ENCODE measurements around the gene PACSIN3. TPM values are rescaled to one million over a fixed set of nuclear protein-coding genes. Genes with fewer than 3 reads are reported as not detected.

PACSIN3 gene
- total and polyA plus RNA-seq, 2 of the 13 experiments (the other 11 are each of a cell fraction or from before 2014, with no cell fraction given): 47.9 to 93.3 TPM

DNA sequence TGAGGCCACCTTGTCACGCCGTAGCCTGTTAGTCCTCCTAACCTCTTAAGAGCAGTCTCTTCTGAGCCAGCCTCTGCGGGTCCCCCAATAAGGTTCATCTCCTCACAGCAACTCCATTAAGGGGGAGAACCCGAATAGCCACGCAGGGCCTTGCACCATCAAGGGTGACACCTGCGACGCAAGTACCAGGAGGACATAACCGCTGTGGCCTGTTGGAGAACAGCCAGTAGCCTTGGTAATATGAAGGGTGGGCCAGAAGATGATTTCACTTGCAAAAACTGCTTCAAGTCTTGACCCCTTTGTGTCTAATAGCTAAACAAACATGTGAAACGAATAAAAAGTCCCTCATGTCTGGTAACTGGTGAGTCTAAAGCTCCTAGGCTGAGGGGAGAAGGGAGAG, 24.3 kb downstream of the PACSIN3 start:
- Histone ChIP-seq H3K27ac (ENCODE audit: extremely low read length, insufficient read depth, low read length) (no peak overlapping the region), H2AFZ (ENCODE audit: low read length) (no peak overlapping the region), H3K79me2 (ENCODE audit: insufficient read depth, low read length) (no peaks in the 10 kb centered on the region), H3K4me1 (ENCODE audit: insufficient read depth, low read length) (peaks cover 21% of the 10 kb centered on the region), H3K4me3 (replicated peaks in 1 of 3; ENCODE audit: insufficient read depth in 1 of 3, low read depth in 2 of 3, low read length in 3 of 3) (no peak overlapping the region), H4K20me1 (ENCODE audit: insufficient read depth, low read length) (peaks cover 10% of the 10 kb centered on the region; the same call in 1 of the 2 replicates), H3K9me3 (ENCODE audit: low read length) (no peaks in the 10 kb centered on the region), H3K27me3 (ENCODE audit: control insufficient read depth in 1 of 2, insufficient read depth in 2 of 2, low read length in 2 of 2) (no peaks in the 10 kb centered on the region), H3K4me2 (ENCODE audit: low read depth, low read length) (peak overlapping the region; percentile 14; the same call in 1 of the 2 replicates), H3K36me3 (replicated peaks in 1 of 2; ENCODE audit: control insufficient read depth in 1 of 2, insufficient read depth in 2 of 2, low read length in 2 of 2) (peaks cover 19 to 27% of the 10 kb centered on the region in 2 experiments; a peak in 4 of 5 replicates), H3K9ac (ENCODE audit: insufficient read depth, low read depth, low read length) (no peak overlapping the region)
- ATAC-seq (no peak), FAIRE-seq (no peak), DNase-seq (ENCODE audit: low spot score) (no peak)
- intact Hi-C loops (cut with micrococcal nuclease; ENCODE audit: unreplicated experiment): loop anchor here (1.0 kb wide), 1 partner anchor 273 kb away; no protein-coding TSS in a partner anchor
- 0 out of 2 replicates have a peak, but pooled peaks have one; percentile 26 for TF ChIP-seq ZNF383 (CRISPR knock-in tag; IDR thresholded peaks at IDR 0.05; ENCODE audit: borderline replicate concordance)
- peak; percentile 35; the same call in 1 of the 2 replicates for TF ChIP-seq ZNF577 (CRISPR knock-in tag; IDR thresholded peaks at IDR 0.05; ENCODE audit: borderline replicate concordance, low read depth)
- 0 out of 2 replicates have a peak, but pooled peaks have one; percentile 14 for TF ChIP-seq ZFY (CRISPR knock-in tag; IDR thresholded peaks at IDR 0.05)
- peak; percentile 59; the same call in 1 of the 2 replicates for TF ChIP-seq ZNF230 (CRISPR knock-in tag; IDR thresholded peaks at IDR 0.05)
- TF ChIP-seq NR2C2 (CRISPR knock-in tag; IDR thresholded peaks at IDR 0.05; ENCODE audit: borderline replicate concordance): 0 out of 2 replicates have a peak, but pooled peaks have one; percentile 18
- no peak for TF ChIP-seq CENPX (CRISPR knock-in tag; IDR thresholded peaks at IDR 0.05)
- 0 out of 2 replicates have a peak, but pooled peaks have one; percentile 31 for TF ChIP-seq CAMTA2 (CRISPR knock-in tag; IDR thresholded peaks at IDR 0.05; ENCODE audit: borderline replicate concordance)
- TF ChIP-seq ZNF83 (CRISPR knock-in tag; IDR thresholded peaks at IDR 0.05; ENCODE audit: borderline replicate concordance): no peak
- 0 out of 2 replicates have a peak, but pooled peaks have one; percentile 13 for TF ChIP-seq ZNF775 (CRISPR knock-in tag; IDR thresholded peaks at IDR 0.05; ENCODE audit: borderline replicate concordance)
- TF ChIP-seq, protein P1, sequence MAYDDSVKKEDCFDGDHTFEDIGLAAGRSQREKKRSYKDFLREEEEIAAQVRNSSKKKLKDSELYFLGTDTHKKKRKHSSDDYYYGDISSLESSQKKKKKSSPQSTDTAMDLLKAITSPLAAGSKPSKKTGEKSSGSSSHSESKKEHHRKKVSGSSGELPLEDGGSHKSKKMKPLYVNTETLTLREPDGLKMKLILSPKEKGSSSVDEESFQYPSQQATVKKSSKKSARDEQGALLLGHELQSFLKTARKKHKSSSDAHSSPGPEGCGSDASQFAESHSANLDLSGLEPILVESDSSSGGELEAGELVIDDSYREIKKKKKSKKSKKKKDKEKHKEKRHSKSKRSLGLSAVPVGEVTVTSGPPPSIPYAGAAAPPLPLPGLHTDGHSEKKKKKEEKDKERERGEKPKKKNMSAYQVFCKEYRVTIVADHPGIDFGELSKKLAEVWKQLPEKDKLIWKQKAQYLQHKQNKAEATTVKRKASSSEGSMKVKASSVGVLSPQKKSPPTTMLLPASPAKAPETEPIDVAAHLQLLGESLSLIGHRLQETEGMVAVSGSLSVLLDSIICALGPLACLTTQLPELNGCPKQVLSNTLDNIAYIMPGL (CRISPR knock-in tag; IDR thresholded peaks at IDR 0.05; ENCODE audit: borderline replicate concordance in 1 of 2, low read depth in 1 of 2): peak in 1 of 2 experiments; percentile 4; a peak in 1 of 4 replicates
- TF ChIP-seq ZNF205 (CRISPR knock-in tag; IDR thresholded peaks at IDR 0.05): no peak
- 0 out of 2 replicates have a peak, but pooled peaks have one; percentile 11 for TF ChIP-seq ZFP90 (CRISPR knock-in tag; IDR thresholded peaks at IDR 0.05; ENCODE audit: borderline replicate concordance)
- TF ChIP-seq POLR2G (IDR thresholded peaks at IDR 0.05; ENCODE audit: low read depth, low read length): no peak
- TF ChIP-seq PITX1 (CRISPR knock-in tag; IDR thresholded peaks at IDR 0.05): no peak
- 0 out of 2 replicates have a peak, but pooled peaks have one; percentile 18 for TF ChIP-seq HOXA3 (CRISPR knock-in tag; IDR thresholded peaks at IDR 0.05)
- 0 out of 2 replicates have a peak, but pooled peaks have one; percentile 27 for TF ChIP-seq TOPORS (CRISPR knock-in tag; IDR thresholded peaks at IDR 0.05)
- TF ChIP-seq MXI1 (IDR thresholded peaks at IDR 0.05; ENCODE audit: borderline replicate concordance, low read depth, low read length): no peak
- in situ Hi-C loops (cut with HindIII; ENCODE audit: extremely low pct_ligation_motif_present, low pct_unique_long_range_greater_than_20kb): loop anchor here (5.0 kb wide), 1 partner anchor 275 kb away; no protein-coding TSS in a partner anchor
- 80% methylated on average over 8 of the region's 9 CpGs for WGBS (ENCODE audit: low lambda C conversion rate)
- ChIA-PET CTCF (ENCODE audit: low intra/inter-chr PET ratio, low total read pairs) (interaction anchor here (1.6 to 5.3 kb wide), 3 partner anchors 98 to 272 kb away, joined by 3 to 52 read pairs (median 10); no protein-coding TSS in a partner anchor), POLR2A (interaction anchor here (0.9 kb wide), 1 partner anchor 245 kb away, joined by 3 read pairs; no protein-coding TSS in a partner anchor)
- no TSS peak for BruUV-seq (replicated peaks)
